ENCODE results near the gene AK8. TPM values are rescaled to one million over a fixed set of nuclear protein-coding genes. Genes with fewer than 3 reads are reported as not detected.
A peak's percentile ranks its signal among the peaks of the same experiment; 100 is the strongest.

Gene AK8
- total RNA-seq, 3 donors from 2014 or later (not counting 1 experiment from before 2014, with no cell fraction given): 0.14 to 0.21 (median 0.18) TPM

DNA sequence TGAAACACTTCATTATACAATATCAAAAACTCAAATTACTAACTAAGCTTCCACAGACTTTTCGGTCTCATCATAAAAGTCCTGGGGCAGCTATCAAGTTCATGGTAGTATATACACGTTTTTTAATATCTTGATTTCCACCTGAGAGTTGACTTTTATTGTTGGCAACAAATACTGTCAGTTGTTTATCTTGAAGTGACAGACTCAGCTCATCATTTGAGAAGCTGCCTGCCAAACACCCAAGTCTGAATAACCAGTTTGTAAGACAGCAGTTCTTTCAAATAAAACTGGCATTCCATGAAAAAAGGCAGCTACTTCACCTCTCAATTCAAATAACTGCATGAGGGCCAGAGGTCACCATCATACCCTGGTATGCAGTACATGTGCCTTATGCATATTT lies 31.2 kb upstream of the AK8 start:
- ATAC-seq (no peak), DNase-seq (no peak)
- peaks cover 7 to 10% of the 10 kb centered on the region in 2 donors for H3K4me1 Mint-ChIP-seq
- H3K36me3 Mint-ChIP-seq: peaks cover 22% of the 10 kb centered on the region
- peak overlapping the region; percentile 73 to 75 for H3K27ac Mint-ChIP-seq
- WGBS (ENCODE audit: insufficient coverage): 87% methylated on average over 2 of the region's 2 CpGs
- H3K9me3 Mint-ChIP-seq: no peaks in the 10 kb centered on the region
- TF ChIP-seq, protein P1, sequence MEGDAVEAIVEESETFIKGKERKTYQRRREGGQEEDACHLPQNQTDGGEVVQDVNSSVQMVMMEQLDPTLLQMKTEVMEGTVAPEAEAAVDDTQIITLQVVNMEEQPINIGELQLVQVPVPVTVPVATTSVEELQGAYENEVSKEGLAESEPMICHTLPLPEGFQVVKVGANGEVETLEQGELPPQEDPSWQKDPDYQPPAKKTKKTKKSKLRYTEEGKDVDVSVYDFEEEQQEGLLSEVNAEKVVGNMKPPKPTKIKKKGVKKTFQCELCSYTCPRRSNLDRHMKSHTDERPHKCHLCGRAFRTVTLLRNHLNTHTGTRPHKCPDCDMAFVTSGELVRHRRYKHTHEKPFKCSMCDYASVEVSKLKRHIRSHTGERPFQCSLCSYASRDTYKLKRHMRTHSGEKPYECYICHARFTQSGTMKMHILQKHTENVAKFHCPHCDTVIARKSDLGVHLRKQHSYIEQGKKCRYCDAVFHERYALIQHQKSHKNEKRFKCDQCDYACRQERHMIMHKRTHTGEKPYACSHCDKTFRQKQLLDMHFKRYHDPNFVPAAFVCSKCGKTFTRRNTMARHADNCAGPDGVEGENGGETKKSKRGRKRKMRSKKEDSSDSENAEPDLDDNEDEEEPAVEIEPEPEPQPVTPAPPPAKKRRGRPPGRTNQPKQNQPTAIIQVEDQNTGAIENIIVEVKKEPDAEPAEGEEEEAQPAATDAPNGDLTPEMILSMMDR (IDR thresholded peaks at IDR 0.05): no peak
- Histone ChIP-seq H3K4me1 (ENCODE audit: control insufficient read depth, insufficient read depth, low read length) (peaks cover 14% of the 10 kb centered on the region), H3K36me3 (ENCODE audit: control insufficient read depth, insufficient read depth, low read length) (peaks cover 35% of the 10 kb centered on the region), H3K27ac (ENCODE audit: low read length) (no peak overlapping the region), H3K4me3 (ENCODE audit: low read length) (no peak overlapping the region), H3K9me3 (ENCODE audit: control insufficient read depth, insufficient read depth, low read length) (no peaks in the 10 kb centered on the region), H3K27me3 (ENCODE audit: control insufficient read depth, insufficient read depth, low read length) (no peaks in the 10 kb centered on the region)
- H3K4me3 Mint-ChIP-seq: no peak overlapping the region
- no peaks in the 10 kb centered on the region for H3K27me3 Mint-ChIP-seq (ENCODE audit: low read depth in 2 of 2)
- intact Hi-C loops (cut with micrococcal nuclease): loop anchor here (10.0 kb wide), 1 partner anchor 235 kb away; the partner anchor contains the start of gene GTF3C4

DNA sequence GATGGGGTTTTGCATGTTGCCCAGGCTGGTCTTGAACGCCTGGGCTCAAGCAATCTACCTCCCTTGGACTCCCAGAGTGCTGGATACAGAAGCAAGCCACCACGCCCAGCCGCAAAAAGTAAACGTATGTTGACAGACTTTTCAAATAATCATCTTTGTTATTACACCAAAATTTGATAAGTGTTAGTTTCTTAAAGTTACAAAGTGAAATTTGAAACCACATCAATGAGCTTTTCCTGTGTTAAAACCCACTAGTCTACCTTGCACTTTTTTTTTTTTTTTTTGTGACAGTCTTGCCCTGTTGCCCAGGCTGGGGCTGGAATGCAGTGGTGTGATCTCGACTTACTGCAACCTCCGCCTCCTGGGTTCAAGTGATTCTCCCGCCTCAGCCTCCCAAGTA lies 30.6 kb upstream of the AK8 start:
- Mint-ChIP-seq H3K27ac (peak overlapping the region; percentile 73 to 75), H3K4me1 (peaks cover 7 to 10% of the 10 kb centered on the region in 2 donors), H3K27me3 (ENCODE audit: low read depth in 2 of 2) (no peaks in the 10 kb centered on the region), H3K36me3 (peaks cover 29% of the 10 kb centered on the region), H3K4me3 (peak overlapping the region; percentile 67), H3K9me3 (no peaks in the 10 kb centered on the region)
- no peak overlapping the region for H3K4me3 ChIP-seq (ENCODE audit: low read length)
- H3K27me3 ChIP-seq (ENCODE audit: control insufficient read depth, insufficient read depth, low read length): no peaks in the 10 kb centered on the region
- H3K36me3 ChIP-seq (ENCODE audit: control insufficient read depth, insufficient read depth, low read length): peaks cover 39% of the 10 kb centered on the region
- TF ChIP-seq, protein P1 (IDR thresholded peaks at IDR 0.05): no peak
- H3K27ac ChIP-seq (ENCODE audit: low read length): no peak overlapping the region
- 54% methylated on average over 3 of the region's 7 CpGs for WGBS (ENCODE audit: insufficient coverage)
- no peaks in the 10 kb centered on the region for H3K9me3 ChIP-seq (ENCODE audit: control insufficient read depth, insufficient read depth, low read length)
- peak in 1 of 2 donors; percentile 72 for DNase-seq
- H3K4me1 ChIP-seq (ENCODE audit: control insufficient read depth, insufficient read depth, low read length): peaks cover 14% of the 10 kb centered on the region
- ATAC-seq: peak; percentile 67 to 93 (median 84)
- intact Hi-C loops (cut with micrococcal nuclease): loop anchor here (10.0 kb wide), 1 partner anchor 234 kb away; the partner anchor contains the start of gene GTF3C4

DNA sequence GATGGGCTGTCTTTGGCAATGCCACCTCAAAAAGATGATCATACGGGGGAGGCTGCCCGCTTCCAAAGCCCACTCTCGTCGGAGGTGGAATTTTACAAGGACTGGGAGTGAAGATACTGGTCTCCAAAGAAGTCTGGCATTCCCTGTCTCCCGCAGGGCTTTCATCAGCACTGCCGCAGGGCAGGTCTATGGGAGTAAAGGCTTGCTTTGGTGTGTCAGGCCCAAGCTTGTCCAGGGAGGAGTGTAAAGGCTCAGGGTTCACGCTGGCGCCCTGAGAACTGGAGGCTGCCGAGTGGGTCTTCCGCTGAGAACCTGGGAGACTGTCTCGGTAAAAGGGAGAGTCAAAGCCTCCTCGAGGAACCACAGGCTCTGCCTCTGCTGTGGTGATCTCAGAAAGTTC lies 27.6 kb upstream of the AK8 start:
- H3K36me3 ChIP-seq (ENCODE audit: control insufficient read depth, insufficient read depth, low read length): peaks cover 35% of the 10 kb centered on the region
- H3K4me1 ChIP-seq (ENCODE audit: control insufficient read depth, insufficient read depth, low read length): peaks cover 23% of the 10 kb centered on the region
- Mint-ChIP-seq H3K27ac (no peak overlapping the region), H3K4me3 (no peak overlapping the region), H3K27me3 (ENCODE audit: low read depth in 2 of 2) (no peaks in the 10 kb centered on the region), H3K36me3 (peaks cover 14% of the 10 kb centered on the region), H3K9me3 (no peaks in the 10 kb centered on the region), H3K4me1 (peaks cover 10 to 12% of the 10 kb centered on the region in 2 donors)
- no peak overlapping the region for H3K27ac ChIP-seq (ENCODE audit: low read length)
- TF ChIP-seq, protein P1 (IDR thresholded peaks at IDR 0.05): no peak
- H3K27me3 ChIP-seq (ENCODE audit: control insufficient read depth, insufficient read depth, low read length): no peaks in the 10 kb centered on the region
- intact Hi-C loops (cut with micrococcal nuclease): loop anchor here (10.0 kb wide), 1 partner anchor 231 kb away; the partner anchor contains the start of gene GTF3C4
- no peaks in the 10 kb centered on the region for H3K9me3 ChIP-seq (ENCODE audit: control insufficient read depth, insufficient read depth, low read length)
- ATAC-seq (no peak), DNase-seq (no peak)
- no peak overlapping the region for H3K4me3 ChIP-seq (ENCODE audit: low read length)
- 96% methylated on average over 12 of the region's 12 CpGs for WGBS (ENCODE audit: insufficient coverage)

Data from natural killer cell (primary cell).